Endothelial cell of umbilical vein (primary cell): Measurements from ENCODE around the gene PALD1. TPM values are rescaled to one million over a fixed set of nuclear protein-coding genes. Genes with fewer than 3 reads are reported as not detected.

ENCODE experiments used
- BruUV-seq: library from RNA; stranded (reverse); fragments of 400-500 nt; replicated peaks from 2 replicates; lab custom pipeline; 2021; lab: Mats Ljungman, UMichigan
- CTCF ChIA-PET: fragments of 300-600, 350-600 bp; sonication (Branson Sonifier 250); formaldehyde crosslinking; loops from one replicate; lab custom pipeline; 2021; ENCODE audit warnings: antibody characterized with exemption, inconsistent platforms; lab: Charles Lee
- POLR2A ChIA-PET: fragments of 300-600, 350-600 bp; sonication (Branson Sonifier 250); formaldehyde crosslinking; loops from one replicate; lab custom pipeline; 2021; ENCODE audit warnings: antibody characterized with exemption, inconsistent platforms; lab: Charles Lee
- DNase-seq: peaks from one replicate; pipeline ENCODE4 v3.0.0-alpha.2; 2011; ENCODE audit warnings: low read depth, low spot score
- FAIRE-seq: peaks from 2 replicates; lab custom pipeline; 2011; peaks lifted over from hg19 to GRCh38; lab: Jason Lieb, UNC
- H2AFZ ChIP-seq: 2 replicates; pipeline ENCODE4 v1.6.0; 2012; ENCODE audit warnings: low read depth, low read length, control low read depth, inconsistent platforms
- H3K27ac ChIP-seq: 2 replicates; pipeline ENCODE4 v1.5.1; 2011; ENCODE audit warnings: low read depth, mild to moderate bottlenecking, control low read depth, low read length, moderate library complexity; ENCODE audit not compliant: insufficient read depth
- H3K27me3 ChIP-seq, 2 experiments: 2 replicates each; pipeline versions ENCODE4 v1.6.0 to v1.6.1; 2011; ENCODE audit warnings: low read length in 2 of 2, mixed read lengths in 1 of 2; ENCODE audit not compliant: control insufficient read depth in 2 of 2, insufficient read depth in 2 of 2
- H3K36me3 ChIP-seq, 2 experiments: 2 replicates in 1 of 2; 3 replicates in 1 of 2; pipeline ENCODE4 v1.5.1; 2011; ENCODE audit warnings: low read length in 2 of 2, mild to moderate bottlenecking in 1 of 2, moderate library complexity in 1 of 2; ENCODE audit not compliant: control insufficient read depth in 2 of 2, insufficient read depth in 2 of 2; ENCODE audit errors: extremely low read depth in 1 of 2
- H3K4me1 ChIP-seq: 3 replicates; pipeline ENCODE4 v1.5.1; 2011; ENCODE audit warnings: mild to moderate bottlenecking, low read length; ENCODE audit not compliant: control insufficient read depth, insufficient read depth; ENCODE audit errors: extremely low read depth
- H3K4me2 ChIP-seq: 2 replicates; pipeline ENCODE4 v1.6.1; 2011; ENCODE audit warnings: low read length, control low read depth, mixed read lengths; ENCODE audit not compliant: insufficient read depth
- H3K4me3 ChIP-seq, 3 experiments: fragments of 200-600 bp in 1 of 3; sonication (generic), shearing (Covaris generic) in 1 of 3; replicated peaks in 1 of 3; 2 replicates each; pipeline ENCODE4 v1.5.1; 2011 to 2016; ENCODE audit warnings: control low read depth in 3 of 3, low read length in 3 of 3, mild to moderate bottlenecking in 2 of 3, inconsistent platforms in 1 of 3, low read depth in 1 of 3, moderate library complexity in 1 of 3; ENCODE audit not compliant: insufficient read depth in 1 of 3
- H3K79me2 ChIP-seq: 2 replicates; pipeline ENCODE4 v1.6.0; 2012; ENCODE audit warnings: low read length, inconsistent platforms; ENCODE audit not compliant: control insufficient read depth, insufficient read depth
- H3K9ac ChIP-seq: replicated peaks from 2 replicates; pipeline ENCODE3; 2011; ENCODE audit warnings: low read length, control low read depth; ENCODE audit not compliant: insufficient read depth; ENCODE audit errors: extremely low read depth
- H3K9me1 ChIP-seq: replicated peaks from 3 replicates; pipeline ENCODE4 v1.6.0; 2011; ENCODE audit warnings: mild to moderate bottlenecking, low read length; ENCODE audit not compliant: control insufficient read depth, insufficient read depth; ENCODE audit errors: extremely low read depth
- H3K9me3 ChIP-seq: replicated peaks from 2 replicates; pipeline ENCODE4 v1.5.1; 2012; ENCODE audit warnings: low read length, inconsistent platforms; ENCODE audit not compliant: control insufficient read depth, insufficient read depth
- H4K20me1 ChIP-seq: replicated peaks from 2 replicates; pipeline ENCODE3; 2011; ENCODE audit warnings: mild to moderate bottlenecking, low read length; ENCODE audit not compliant: control insufficient read depth, insufficient read depth; ENCODE audit errors: extremely low read depth
- CTCF ChIP-seq, 2 donors: IDR thresholded peaks; 1 replicate in 1 of 2; 2 replicates in 1 of 2; pipeline ENCODE4 v1.5.1; 2011; ENCODE audit warnings: low read length in 2 of 2, mild to moderate bottlenecking in 2 of 2, moderate library complexity in 2 of 2, control low read depth in 1 of 2, inconsistent platforms in 1 of 2, low read depth in 1 of 2; ENCODE audit not compliant: insufficient read depth in 1 of 2; ENCODE audit errors: extremely low read depth in 1 of 2
- EZH2 ChIP-seq: IDR thresholded peaks from 2 replicates; pipeline ENCODE4 v1.6.1; 2012; ENCODE audit warnings: borderline replicate concordance, low read depth, mild to moderate bottlenecking, moderate library complexity, low read length, inconsistent platforms; ENCODE audit not compliant: severe bottlenecking
- FOS ChIP-seq: IDR thresholded peaks from 2 replicates; pipeline ENCODE4 v1.6.1; 2011; ENCODE audit warnings: mild to moderate bottlenecking, low read length, moderate library complexity, borderline replicate concordance; ENCODE audit not compliant: insufficient read depth
- GATA2 ChIP-seq: IDR thresholded peaks from 2 replicates; pipeline ENCODE4 v1.7.0; 2011; ENCODE audit warnings: low read depth, mild to moderate bottlenecking, moderate library complexity, mixed read lengths, low read length; ENCODE audit not compliant: insufficient read length, insufficient read depth
- JUN ChIP-seq: IDR thresholded peaks from 2 replicates; pipeline ENCODE4 v1.6.1; 2011; ENCODE audit warnings: borderline replicate concordance, low read depth; ENCODE audit not compliant: insufficient read length, insufficient read depth
- MAX ChIP-seq: IDR thresholded peaks from 2 replicates; pipeline ENCODE4 v1.6.1; 2011; ENCODE audit not compliant: insufficient read depth, insufficient read length
- MYC ChIP-seq: IDR thresholded peaks from one replicate; pipeline ENCODE4 v1.6.1; 2011; ENCODE audit warnings: mild to moderate bottlenecking, low read depth, low read length
- POLR2A ChIP-seq: IDR thresholded peaks from 2 replicates; pipeline ENCODE4 v1.6.1; 2012; ENCODE audit warnings: low read depth, mild to moderate bottlenecking, control low read depth, low read length
- dilution Hi-C: fragments of 300-500 bp; cut with MboI; formaldehyde crosslinking; loops from one replicate; pipeline ENCODE4 v1.15.0; 2019; ENCODE audit warnings: low sequenced_read_pairs; ENCODE audit not compliant: extremely low pct_ligation_motif_present
- intact Hi-C: fragments of 100-400 bp; cut with micrococcal nuclease; formaldehyde crosslinking; loops from one replicate; pipeline ENCODE4 v1.10.0; 2022
- polyA plus RNA-seq, 4 experiments: library from polyadenylated mRNA; depleted of rRNA in 3 of 4; stranded (reverse) in 3 of 4; unstranded in 1 of 4; fragments of >200 nt; gene quantifications; 2 replicates each; pipeline versions ENCODE4 v1.2.1 to v1.2.3, GENCODE V29; 2011 to 2012; ENCODE audit warnings: missing spikeins in 1 of 4
- total RNA-seq: library from RNA; stranded (reverse); gene quantifications from 2 replicates; pipeline ENCODE4 v1.2.3, GENCODE V29; 2021

The PALD1 gene
- total and polyA plus RNA-seq, 2 donors (not counting 3 experiments of a cell fraction or from before 2014, with no cell fraction given), result 16.6 to 73.3 TPM

DNA sequence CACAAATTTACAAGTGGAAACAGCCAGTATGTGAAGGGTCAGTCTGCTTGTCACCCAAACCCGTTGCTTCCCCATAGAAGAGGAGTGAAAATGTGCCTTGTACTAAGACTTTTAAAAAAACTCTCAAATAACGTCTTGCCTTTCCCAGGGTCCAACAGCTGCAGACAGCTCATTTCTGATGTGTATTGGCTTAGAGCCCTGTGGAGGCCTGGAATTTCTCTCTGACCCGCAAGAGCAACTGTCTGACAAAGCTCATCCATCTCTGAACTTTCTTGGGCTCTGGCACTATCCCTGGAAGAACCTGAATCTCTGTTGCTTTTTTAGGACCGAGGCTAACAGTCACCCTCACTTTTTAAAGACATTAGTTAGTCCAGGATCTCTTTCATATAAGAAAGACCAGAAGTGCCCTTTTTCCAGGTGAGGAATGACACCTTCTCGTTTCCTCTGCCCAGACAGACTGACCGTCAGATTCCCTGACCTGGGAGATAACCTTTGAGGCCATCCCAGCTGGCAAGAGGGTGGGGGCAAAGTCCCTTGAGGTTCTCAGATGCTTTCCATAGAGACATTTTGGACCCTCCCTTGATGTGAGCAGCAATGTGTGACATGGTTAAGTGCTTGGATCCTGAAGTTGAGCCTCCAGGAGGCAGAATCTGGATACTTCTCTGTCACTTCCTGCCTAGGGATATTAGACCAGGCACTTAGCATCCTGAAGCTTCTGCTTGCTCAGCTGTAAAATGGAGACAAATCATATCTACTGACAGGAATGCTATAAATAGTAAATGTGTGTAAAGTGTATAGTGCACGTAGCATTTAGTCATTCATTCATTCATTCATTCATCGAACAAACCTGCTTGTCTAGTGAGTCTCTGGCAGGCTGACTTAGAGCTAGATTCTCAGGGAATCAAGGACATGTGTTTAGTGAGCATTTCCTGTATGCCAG lies 32.6 kb upstream of the PALD1 start:
- H3K9me3 ChIP-seq, result no peaks in the 10 kb centered on the region
- no peak overlapping the region for H3K9ac ChIP-seq
- peaks cover 20 to 24% of the 10 kb centered on the region in 2 experiments for H3K27me3 ChIP-seq
- DNase-seq (no peak), FAIRE-seq (no peak)
- POLR2A ChIA-PET, result interaction anchor here (0.9 kb wide), 1 partner anchor 41 kb away, joined by 3 read pairs; no protein-coding TSS in a partner anchor
- H4K20me1 ChIP-seq, result no peaks in the 10 kb centered on the region
- H3K79me2 ChIP-seq, result no peaks in the 10 kb centered on the region
- no peak overlapping the region for H3K4me3 ChIP-seq
- intact Hi-C loops, result no loop called here
- no peaks in the 10 kb centered on the region for H3K9me1 ChIP-seq
- H3K4me2 ChIP-seq, result no peak overlapping the region
- no TSS peak for BruUV-seq
- H3K36me3 ChIP-seq, result no peaks in the 10 kb centered on the region
- CTCF ChIA-PET, result interaction anchor here (1.5 to 2.0 kb wide), 4 partner anchors 13 to 224 kb away, joined by 5 to 9 read pairs (median 6); partner anchors contain the start of gene EIF4EBP2
- H2AFZ ChIP-seq, result no peak overlapping the region
- no peaks in the 10 kb centered on the region for H3K4me1 ChIP-seq
- dilution Hi-C loops, result no loop called here
- no peak for TF ChIP-seq JUN
- TF ChIP-seq EZH2, result no peak
- TF ChIP-seq POLR2A, result no peak
- TF ChIP-seq MYC, result no peak
- no peak for TF ChIP-seq CTCF (IDR thresholded peaks at IDR 0.05; ENCODE audit: extremely low read depth in 1 of 2, insufficient read depth in 1 of 2, low read depth in 1 of 2, low read length in 2 of 2)
- TF ChIP-seq FOS, result no peak
- TF ChIP-seq GATA2, result no peak
- no peak for TF ChIP-seq MAX
- no peak overlapping the region for H3K27ac ChIP-seq
